Caco-2 (cell line): ENCODE data around the gene MYO1E. TPM values are rescaled to one million over a fixed set of nuclear protein-coding genes. Genes with fewer than 3 reads are reported as not detected.
"Not testable (repeated sequence)": the region's sequence is repeated elsewhere in the genome, so short reads cannot be mapped to it uniquely, and the experiment has no call there.

Source experiments
- BruUV-seq: library from RNA; stranded (reverse); fragments of 400-500 nt; replicated peaks from 2 replicates; lab custom pipeline; 2021; lab: Mats Ljungman, UMichigan
- CTCF ChIA-PET: fragments of 300-600 bp; sonication (Branson Sonifier 250); formaldehyde crosslinking; loops from one replicate; lab custom pipeline; 2022; ENCODE audit warnings: antibody characterized with exemption; lab: Charles Lee
- POLR2A ChIA-PET: fragments of 300-600 bp; sonication (Branson Sonifier 250); formaldehyde crosslinking; loops from one replicate; lab custom pipeline; 2022; ENCODE audit warnings: antibody characterized with exemption; lab: Charles Lee
- DNase-seq, 2 experiments: peaks; one replicate each; pipeline versions ENCODE4 v3.0.0 to v3.0.0-alpha.2; 2020 to 2022
- H3K27me3 ChIP-seq: replicated peaks from 2 replicates; pipeline ENCODE4 v1.6.0; 2011; ENCODE audit warnings: low read length; ENCODE audit not compliant: control insufficient read depth, insufficient read depth
- H3K36me3 ChIP-seq: 2 replicates; pipeline ENCODE4 v1.5.1; 2011; ENCODE audit warnings: low read length; ENCODE audit not compliant: control insufficient read depth, insufficient read depth
- H3K4me1 ChIP-seq: fragments of 250-450 bp; sonication (Bioruptor Pico); 2 replicates; pipeline ENCODE4 v1.5.1; 2020; ENCODE audit warnings: mild to moderate bottlenecking
- H3K4me3 ChIP-seq: 2 replicates; pipeline ENCODE4 v1.5.1; 2011; ENCODE audit warnings: low read depth, mild to moderate bottlenecking, control low read depth, low read length
- H3K9me3 ChIP-seq: fragments of 250-450 bp; sonication (Bioruptor Pico); 2 replicates; pipeline ENCODE4 v1.5.1; 2020; ENCODE audit warnings: mild to moderate bottlenecking, moderate library complexity
- H3K27ac Mint-ChIP-seq: one replicate; pipeline ENCODE4 v1.8.0; 2022; ENCODE audit warnings: mixed read lengths; ENCODE audit not compliant: unreplicated experiment
- H3K27me3 Mint-ChIP-seq: one replicate; pipeline ENCODE4 v1.8.0; 2022; ENCODE audit warnings: mixed read lengths; ENCODE audit not compliant: insufficient read depth, unreplicated experiment
- H3K36me3 Mint-ChIP-seq: one replicate; pipeline ENCODE4 v1.8.0; 2022; ENCODE audit warnings: mild to moderate bottlenecking, mixed read lengths; ENCODE audit not compliant: insufficient read depth, unreplicated experiment
- H3K4me1 Mint-ChIP-seq: one replicate; pipeline ENCODE4 v1.8.0; 2022; ENCODE audit warnings: low read depth, mixed read lengths; ENCODE audit not compliant: unreplicated experiment
- H3K4me3 Mint-ChIP-seq: one replicate; pipeline ENCODE4 v1.8.0; 2022; ENCODE audit warnings: mild to moderate bottlenecking, moderate library complexity, mixed read lengths; ENCODE audit not compliant: unreplicated experiment
- H3K9me3 Mint-ChIP-seq: one replicate; pipeline ENCODE4 v1.8.0; 2022; ENCODE audit warnings: mixed read lengths; ENCODE audit not compliant: unreplicated experiment
- CTCF ChIP-seq, 2 experiments: fragments of 200-600 bp in 1 of 2; IDR thresholded peaks; 1 replicate in 1 of 2; 2 replicates in 1 of 2; pipeline versions ENCODE4 v1.5.1 to v1.8.0; 2011 to 2022; ENCODE audit warnings: antibody characterized with exemption in 1 of 2, control low read depth in 1 of 2, inconsistent platforms in 1 of 2, low read depth in 1 of 2, low read length in 1 of 2, mild to moderate bottlenecking in 1 of 2, moderate library complexity in 1 of 2; ENCODE audit not compliant: insufficient read depth in 1 of 2, severe bottlenecking in 1 of 2, unreplicated experiment in 1 of 2
- intact Hi-C: fragments of 100-400 bp; cut with micrococcal nuclease; formaldehyde crosslinking; loops from one replicate; pipeline ENCODE4 v1.10.0; 2022; ENCODE audit not compliant: unreplicated experiment
- total RNA-seq: library from RNA; stranded (reverse); gene quantifications from 2 replicates; pipeline ENCODE4 v1.2.3, GENCODE V29; 2022

MYO1E gene
- total RNA-seq, 1 experiment from 2014 or later = 187 TPM

- no peaks in the 10 kb centered on the region for H3K9me3 ChIP-seq
- H3K4me1 Mint-ChIP-seq = peaks cover 14% of the 10 kb centered on the region
- DNase-seq = no peak
- POLR2A ChIA-PET = no interaction called here
- BruUV-seq = no TSS peak
- no peak overlapping the region for H3K27ac Mint-ChIP-seq
- TF ChIP-seq CTCF (IDR thresholded peaks at IDR 0.05; ENCODE audit: insufficient read depth in 1 of 2, low read depth in 1 of 2, low read length in 1 of 2, severe bottlenecking in 1 of 2, unreplicated experiment in 1 of 2) = no peak
- H3K4me3 Mint-ChIP-seq = no peak overlapping the region
- no peaks in the 10 kb centered on the region for H3K9me3 Mint-ChIP-seq
- H3K4me1 ChIP-seq = peaks cover 3% of the 10 kb centered on the region; the same call in 1 of the 2 replicates
- no peaks in the 10 kb centered on the region for H3K27me3 Mint-ChIP-seq
- intact Hi-C loops = no loop called here
- CTCF ChIA-PET = no interaction called here
- H3K27me3 ChIP-seq = no peaks in the 10 kb centered on the region
- H3K36me3 Mint-ChIP-seq = peaks cover 15% of the 10 kb centered on the region
- no peak overlapping the region for H3K4me3 ChIP-seq
- no peaks in the 10 kb centered on the region for H3K36me3 ChIP-seq
Measured at GRCh38 chr15:59340325-59340724, 32.3 kb downstream of the MYO1E start.

GRCh38 chr15:59339252-59339672 lies 33.4 kb downstream of the MYO1E start:
- Histone ChIP-seq H3K9me3 (no peaks in the 10 kb centered on the region), H3K4me3 (no peak overlapping the region), H3K27me3 (no peaks in the 10 kb centered on the region), H3K4me1 (peaks cover 3% of the 10 kb centered on the region; the same call in 1 of the 2 replicates), H3K36me3 (no peaks in the 10 kb centered on the region)
- peak in 1 of 2 experiments; percentile 14 for DNase-seq
- H3K4me3 Mint-ChIP-seq = no peak overlapping the region
- H3K36me3 Mint-ChIP-seq = peaks cover 18% of the 10 kb centered on the region
- ChIA-PET CTCF (interaction anchor here (1.0 kb wide), 1 partner anchor 13 kb away, joined by 3 read pairs; no protein-coding TSS in a partner anchor), POLR2A (no interaction called here)
- H3K27ac Mint-ChIP-seq = no peak overlapping the region
- peaks cover 22% of the 10 kb centered on the region for H3K4me1 Mint-ChIP-seq
- TF ChIP-seq CTCF (IDR thresholded peaks at IDR 0.05; ENCODE audit: insufficient read depth in 1 of 2, low read depth in 1 of 2, low read length in 1 of 2, severe bottlenecking in 1 of 2, unreplicated experiment in 1 of 2) = no peak
- no peaks in the 10 kb centered on the region for H3K9me3 Mint-ChIP-seq
- intact Hi-C loops = loop anchor here (5.0 kb wide), 1 partner anchor 82 kb away; no protein-coding TSS in a partner anchor
- BruUV-seq = no TSS peak
- H3K27me3 Mint-ChIP-seq = no peaks in the 10 kb centered on the region

- Histone ChIP-seq H3K9me3 (no peaks in the 10 kb centered on the region), H3K27me3 (no peaks in the 10 kb centered on the region), H3K4me3 (no peak overlapping the region), H3K36me3 (no peaks in the 10 kb centered on the region), H3K4me1 (peaks cover 3% of the 10 kb centered on the region; the same call in 1 of the 2 replicates)
- no peaks in the 10 kb centered on the region for H3K9me3 Mint-ChIP-seq
- TF ChIP-seq CTCF (IDR thresholded peaks at IDR 0.05; ENCODE audit: insufficient read depth in 1 of 2, low read depth in 1 of 2, low read length in 1 of 2, severe bottlenecking in 1 of 2, unreplicated experiment in 1 of 2) = no peak
- peaks cover 15% of the 10 kb centered on the region for H3K36me3 Mint-ChIP-seq
- BruUV-seq = no TSS peak
- H3K4me3 Mint-ChIP-seq = no peak overlapping the region
- POLR2A ChIA-PET = no interaction called here
- intact Hi-C loops = loop anchor here (5.0 kb wide), 1 partner anchor 81 kb away; no protein-coding TSS in a partner anchor
- peaks cover 23% of the 10 kb centered on the region for H3K4me1 Mint-ChIP-seq
- H3K27ac Mint-ChIP-seq = no peak overlapping the region
- CTCF ChIA-PET = no interaction called here
- no peaks in the 10 kb centered on the region for H3K27me3 Mint-ChIP-seq
- DNase-seq = no peak
Measured at GRCh38 chr15:59338414-59338813, 34.3 kb downstream of the MYO1E start.

- H3K36me3 ChIP-seq, DNase-seq, H3K9me3 ChIP-seq, BruUV-seq, H3K27me3 Mint-ChIP-seq, CTCF ChIA-PET, H3K4me1 ChIP-seq, H3K4me3 Mint-ChIP-seq, H3K27me3 ChIP-seq, H3K27ac Mint-ChIP-seq, H3K4me3 ChIP-seq, POLR2A ChIA-PET, H3K9me3 Mint-ChIP-seq: not testable (repeated sequence)
- Mint-ChIP-seq H3K4me1 (peaks cover 34% of the 10 kb centered on the region), H3K36me3 (peaks cover 15% of the 10 kb centered on the region)
- intact Hi-C loops = loop anchor here (5.0 kb wide), 1 partner anchor 79 kb away; no protein-coding TSS in a partner anchor
Measured at GRCh38 chr15:59336725-59337124, 35.9 kb downstream of the MYO1E start.
